Neuronal stem cell (in vitro differentiated cells): ENCODE measurements around the gene TFEB.

Experiments used
- DNase-seq: peaks from one replicate; pipeline ENCODE4 v3.0.0-alpha.2; 2013; ENCODE audit warnings: low spot score
- H2AFZ ChIP-seq: one replicate; pipeline ENCODE4 v1.6.1; 2013; ENCODE audit warnings: mild to moderate bottlenecking, low read length, inconsistent platforms
- H2AK5ac ChIP-seq: 2 replicates; pipeline ENCODE4 v1.6.1; 2013; ENCODE audit warnings: low read depth, mild to moderate bottlenecking, inconsistent platforms, low read length, moderate library complexity, mixed read lengths
- H2BK120ac ChIP-seq: 2 replicates; pipeline ENCODE4 v1.6.1; 2013; ENCODE audit warnings: low read depth, mild to moderate bottlenecking, inconsistent platforms, low read length, moderate library complexity, mixed read lengths
- H2BK12ac ChIP-seq: one replicate; pipeline ENCODE4 v1.6.1; 2013; ENCODE audit warnings: low read length, inconsistent platforms
- H2BK15ac ChIP-seq: 2 replicates; pipeline ENCODE4 v1.6.1; 2013; ENCODE audit warnings: mild to moderate bottlenecking, low read length, inconsistent platforms, mixed read lengths
- H2BK5ac ChIP-seq: one replicate; pipeline ENCODE4 v1.6.1; 2013; ENCODE audit warnings: inconsistent platforms, mild to moderate bottlenecking, low read length, moderate library complexity
- H3K14ac ChIP-seq: one replicate; pipeline ENCODE4 v1.6.1; 2013; ENCODE audit warnings: low read length, inconsistent platforms
- H3K18ac ChIP-seq: 2 replicates; pipeline ENCODE4 v1.6.1; 2013; ENCODE audit warnings: low read length, inconsistent platforms
- H3K23ac ChIP-seq: 2 replicates; pipeline ENCODE4 v1.6.1; 2013; ENCODE audit warnings: low read depth, mild to moderate bottlenecking, mixed read lengths, low read length, inconsistent platforms; ENCODE audit not compliant: poor library complexity
- H3K27ac ChIP-seq: replicated peaks from 3 replicates; pipeline ENCODE4 v1.5.1; 2013; ENCODE audit warnings: low read length, inconsistent platforms
- H3K27me3 ChIP-seq, 3 experiments: 2 replicates each; pipeline ENCODE4 v1.6.1; 2013; ENCODE audit warnings: low read length in 3 of 3, mild to moderate bottlenecking in 2 of 3, inconsistent platforms in 1 of 3, low read depth in 1 of 3, mixed read lengths in 1 of 3, moderate library complexity in 1 of 3; ENCODE audit not compliant: control insufficient read depth in 3 of 3, insufficient read depth in 3 of 3
- H3K36me3 ChIP-seq, 2 donors: replicated peaks in 1 of 2; 2 replicates each; pipeline ENCODE4 v1.6.1; 2013; ENCODE audit warnings: low read length in 2 of 2; ENCODE audit not compliant: control insufficient read depth in 2 of 2, insufficient read depth in 2 of 2
- H3K4ac ChIP-seq: 2 replicates; pipeline ENCODE4 v1.6.1; 2013; ENCODE audit warnings: inconsistent platforms, mild to moderate bottlenecking, low read length, moderate library complexity
- H3K4me1 ChIP-seq, 2 donors: 1 replicate in 1 of 2; 2 replicates in 1 of 2; pipeline ENCODE4 v1.6.1; 2013; ENCODE audit warnings: low read length in 2 of 2, low read depth in 1 of 2; ENCODE audit not compliant: control insufficient read depth in 2 of 2, insufficient read depth in 1 of 2
- H3K4me2 ChIP-seq: one replicate; pipeline ENCODE4 v1.6.1; 2013; ENCODE audit warnings: mild to moderate bottlenecking, low read length, inconsistent platforms; ENCODE audit not compliant: insufficient read depth, poor library complexity, severe bottlenecking
- H3K4me3 ChIP-seq, 2 donors: 2 replicates each; pipeline ENCODE4 v1.5.1; 2013; ENCODE audit warnings: low read length in 2 of 2, mild to moderate bottlenecking in 2 of 2, inconsistent platforms in 1 of 2, moderate library complexity in 1 of 2
- H3K79me1 ChIP-seq: one replicate; pipeline ENCODE4 v1.6.1; 2013; ENCODE audit warnings: low read depth, mild to moderate bottlenecking, inconsistent platforms, low read length, moderate library complexity
- H3K9ac ChIP-seq: one replicate; pipeline ENCODE4 v1.6.1; 2013; ENCODE audit warnings: mild to moderate bottlenecking, low read depth, low read length, inconsistent platforms; ENCODE audit not compliant: poor library complexity
- H3K9me3 ChIP-seq, 2 donors: replicated peaks in 1 of 2; 2 replicates each; pipeline versions ENCODE3 to v1.6.1; 2013; ENCODE audit warnings: low read length in 2 of 2, mild to moderate bottlenecking in 2 of 2, inconsistent platforms in 1 of 2, low read depth in 1 of 2, mixed read lengths in 1 of 2, moderate library complexity in 1 of 2; ENCODE audit not compliant: control insufficient read depth in 2 of 2, insufficient read depth in 1 of 2
- H4K8ac ChIP-seq: one replicate; pipeline ENCODE4 v1.6.1; 2013; ENCODE audit warnings: low read depth, mild to moderate bottlenecking, inconsistent platforms, low read length, moderate library complexity
- H4K91ac ChIP-seq: one replicate; pipeline ENCODE4 v1.6.1; 2013; ENCODE audit warnings: low read length, low read depth, mild to moderate bottlenecking, inconsistent platforms; ENCODE audit not compliant: poor library complexity
- WGBS, 2 donors: extraction: QIAGEN DNeasy Blood & Tissue Kit; methylation state at CpG; one replicate each; pipeline ENCODE4 v1.1.7; 2013; ENCODE audit warnings: missing lambda C conversion rate in 2 of 2, mixed read lengths in 1 of 2; ENCODE audit not compliant: insufficient read length in 2 of 2, insufficient replicate concordance in 1 of 2; ENCODE audit errors: extremely low coverage in 2 of 2; 5-methylcytosine and 5-hydroxymethylcytosine counted together

TFEB gene

GRCh38 chr6:41730531-41731436 is 4.6 kb downstream of the TFEB start:
- Histone ChIP-seq H3K18ac (no peak overlapping the region), H3K14ac (peak overlapping the region; percentile 9), H2AK5ac (no peak overlapping the region), H3K4me1 (peaks cover 8 to 14% of the 10 kb centered on the region in 2 donors), H3K36me3 (no peaks in the 10 kb centered on the region), H3K9ac (no peak overlapping the region), H4K8ac (no peak overlapping the region), H4K91ac (no peak overlapping the region), H2BK15ac (no peak overlapping the region), H2AFZ (no peak overlapping the region), H3K9me3 (no peaks in the 10 kb centered on the region), H3K4me3 (peak overlapping the region in 1 of 2 donors; percentile 25), H2BK5ac (no peak overlapping the region), H3K4ac (no peak overlapping the region), H2BK12ac (no peak overlapping the region), H2BK120ac (no peak overlapping the region), H3K27me3 (peaks cover 0 to 65% (median 24%) of the 10 kb centered on the region in 3 experiments), H3K23ac (no peak overlapping the region), H3K4me2 (no peak overlapping the region), H3K79me1 (no peaks in the 10 kb centered on the region), H3K27ac (no peak overlapping the region)
- no CpG with 5 or more reads among the region's 9 CpGs for WGBS, 2 donors
- DNase-seq, result no peak

- no peaks in the 10 kb centered on the region for H3K36me3 ChIP-seq
- H3K9ac ChIP-seq, result no peak overlapping the region
- no peak overlapping the region for H3K23ac ChIP-seq
- no peak overlapping the region for H2BK120ac ChIP-seq
- WGBS, 2 donors, result no CpG with 5 or more reads among the region's 7 CpGs
- DNase-seq, result no peak
- no peak overlapping the region for H3K4me2 ChIP-seq
- H3K4me3 ChIP-seq, result no peak overlapping the region
- H3K27ac ChIP-seq, result no peak overlapping the region
- H3K79me1 ChIP-seq, result no peaks in the 10 kb centered on the region
- no peak overlapping the region for H3K14ac ChIP-seq
- no peak overlapping the region for H4K91ac ChIP-seq
- H2BK15ac ChIP-seq, result no peak overlapping the region
- no peak overlapping the region for H2BK5ac ChIP-seq
- no peak overlapping the region for H3K18ac ChIP-seq
- H3K4me1 ChIP-seq, result peaks cover 6 to 13% of the 10 kb centered on the region in 2 donors
- no peak overlapping the region for H3K4ac ChIP-seq
- no peak overlapping the region for H4K8ac ChIP-seq
- no peak overlapping the region for H2AK5ac ChIP-seq
- H3K27me3 ChIP-seq, result peaks cover 0 to 68% (median 17%) of the 10 kb centered on the region in 3 experiments
- H3K9me3 ChIP-seq, result no peaks in the 10 kb centered on the region
- H2AFZ ChIP-seq, result no peak overlapping the region
- H2BK12ac ChIP-seq, result no peak overlapping the region
Measured at GRCh38 chr6:41729624-41730023, 5.8 kb downstream of the TFEB start.

GRCh38 chr6:41728954-41729353 is 6.5 kb downstream of the TFEB start:
- Histone ChIP-seq H2AFZ (no peak overlapping the region), H2BK12ac (no peak overlapping the region), H2BK5ac (no peak overlapping the region), H3K9me3 (no peaks in the 10 kb centered on the region), H3K23ac (no peak overlapping the region), H3K79me1 (no peaks in the 10 kb centered on the region), H3K18ac (no peak overlapping the region), H2BK15ac (no peak overlapping the region), H2AK5ac (peak overlapping the region; percentile 72), H3K9ac (no peak overlapping the region), H3K14ac (no peak overlapping the region), H3K27me3 (peaks cover 0 to 68% (median 16%) of the 10 kb centered on the region in 3 experiments), H3K4me2 (no peak overlapping the region), H3K36me3 (no peaks in the 10 kb centered on the region), H3K4ac (no peak overlapping the region), H4K91ac (no peak overlapping the region), H3K4me3 (no peak overlapping the region), H2BK120ac (no peak overlapping the region), H3K27ac (no peak overlapping the region), H3K4me1 (peaks cover 6 to 13% of the 10 kb centered on the region in 2 donors), H4K8ac (no peak overlapping the region)
- no peak for DNase-seq
- no CpG with 5 or more reads among the region's 7 CpGs for WGBS, 2 donors

GRCh38 chr6:41728073-41728936 is 7.1 kb downstream of the TFEB start:
- Histone ChIP-seq H2AK5ac (peak overlapping the region; percentile 72), H4K91ac (no peak overlapping the region), H3K23ac (peak overlapping the region; percentile 47), H2BK120ac (no peak overlapping the region), H3K9ac (no peak overlapping the region), H3K4me2 (no peak overlapping the region), H3K4me1 (peaks cover 6 to 9% of the 10 kb centered on the region in 2 donors), H3K14ac (no peak overlapping the region), H3K4me3 (no peak overlapping the region), H4K8ac (no peak overlapping the region), H3K27ac (no peak overlapping the region), H2BK12ac (no peak overlapping the region), H3K79me1 (no peaks in the 10 kb centered on the region), H3K36me3 (no peaks in the 10 kb centered on the region), H3K18ac (no peak overlapping the region), H2BK5ac (no peak overlapping the region), H3K4ac (no peak overlapping the region), H3K27me3 (peaks cover 0 to 65% (median 11%) of the 10 kb centered on the region in 3 experiments), H2AFZ (no peak overlapping the region), H3K9me3 (no peaks in the 10 kb centered on the region), H2BK15ac (peak overlapping the region; percentile 17)
- WGBS, 2 donors, result no CpG with 5 or more reads among the region's 19 CpGs
- DNase-seq, result no peak
